Gastrocnemius medialis (tissue), 4 donors: ENCODE data around the gene DYNC2I2. TPM values are rescaled to one million over a fixed set of nuclear protein-coding genes. Genes with fewer than 3 reads are reported as not detected.
"Not testable (repeated sequence)": the region's sequence is repeated elsewhere in the genome, so short reads cannot be mapped to it uniquely, and the experiment has no call there.

Experiments
- ATAC-seq, 2 donors: fragments of 150-250 bp; one replicate each; pipeline ENCODE4 v1.9.1; 2016
- DNase-seq, 2 donors: peaks; one replicate each; pipeline ENCODE4 v3.0.0-alpha.2; 2019
- H3K27ac ChIP-seq, 4 donors: fragments of 200-600 bp; sonication (generic); 1 replicate in 1 of 4; 2 replicates in 3 of 4; pipeline ENCODE4 v1.5.1; 2016 to 2018; ENCODE audit warnings: mild to moderate bottlenecking in 2 of 4, moderate library complexity in 1 of 4
- H3K27me3 ChIP-seq, 3 donors: fragments of 200-600 bp; sonication (generic) in 2 of 3; 1 replicate in 1 of 3; 2 replicates in 2 of 3; pipeline versions ENCODE4 v1.5.1 to v1.6.0; 2016 to 2019; ENCODE audit warnings: mild to moderate bottlenecking in 1 of 3, moderate library complexity in 1 of 3
- H3K36me3 ChIP-seq, 2 donors: fragments of 200-600 bp; sonication (generic) in 1 of 2; one replicate each; pipeline ENCODE4 v1.5.1; 2017 to 2018
- H3K4me1 ChIP-seq, 2 donors: fragments of 200-600 bp; sonication (generic) in 1 of 2; one replicate each; pipeline ENCODE4 v1.5.1; 2016 to 2017; ENCODE audit warnings: mild to moderate bottlenecking in 2 of 2
- H3K4me3 ChIP-seq, 4 donors: fragments of 200-600 bp; sonication (generic) in 3 of 4; 1 replicate in 1 of 4; 2 replicates in 3 of 4; pipeline ENCODE4 v1.5.1; 2016 to 2019; ENCODE audit warnings: mild to moderate bottlenecking in 2 of 4
- H3K9me3 ChIP-seq, 3 donors: fragments of 200-600 bp; sonication (generic) in 2 of 3; 1 replicate in 1 of 3; 2 replicates in 2 of 3; pipeline ENCODE4 v1.5.1; 2016 to 2019
- POLR2A ChIP-seq, 2 donors: fragments of 450-650 bp; IDR thresholded peaks; one replicate each; pipeline ENCODE4 v1.6.1; 2017; ENCODE audit warnings: antibody characterized with exemption in 2 of 2, mild to moderate bottlenecking in 2 of 2, moderate library complexity in 2 of 2
- in situ Hi-C, 4 donors: fragments of 200-750 bp; cut with MboI; loops; one replicate each; pipeline versions ENCODE4 v1.15.0 to v1.8.0; 2017; ENCODE audit warnings: low sequenced_read_pairs in 4 of 4
- intact Hi-C: fragments of 100-400 bp; cut with DNase I; formaldehyde crosslinking; loops from one replicate; pipeline ENCODE4 v1.15.1; 2023; ENCODE audit warnings: low total_unique reads
- total RNA-seq, 4 donors: library from RNA; depleted of rRNA; stranded (reverse); fragments of >200 nt; gene quantifications; one replicate each; pipeline versions ENCODE4 v1.1.0 to v1.2.3, GENCODE V29; 2016
- TF ChIP-seq, protein P1 (sequence below), 5 experiments: fragments of 450-650 bp in 3 of 5; fragments of 200-600 bp in 2 of 5; sonication (generic) in 2 of 5; IDR thresholded peaks in 4 of 5; conservative IDR thresholded peaks in 1 of 5; 1 replicate in 4 of 5; 2 replicates in 1 of 5; pipeline ENCODE4 v1.5.1; 2016 to 2019; ENCODE audit warnings: antibody characterized with exemption in 5 of 5, mild to moderate bottlenecking in 3 of 5, moderate library complexity in 3 of 5

The DYNC2I2 gene
- total RNA-seq, 4 donors from 2014 or later: 11.4 to 29.1 (median 21.1) TPM

DNA sequence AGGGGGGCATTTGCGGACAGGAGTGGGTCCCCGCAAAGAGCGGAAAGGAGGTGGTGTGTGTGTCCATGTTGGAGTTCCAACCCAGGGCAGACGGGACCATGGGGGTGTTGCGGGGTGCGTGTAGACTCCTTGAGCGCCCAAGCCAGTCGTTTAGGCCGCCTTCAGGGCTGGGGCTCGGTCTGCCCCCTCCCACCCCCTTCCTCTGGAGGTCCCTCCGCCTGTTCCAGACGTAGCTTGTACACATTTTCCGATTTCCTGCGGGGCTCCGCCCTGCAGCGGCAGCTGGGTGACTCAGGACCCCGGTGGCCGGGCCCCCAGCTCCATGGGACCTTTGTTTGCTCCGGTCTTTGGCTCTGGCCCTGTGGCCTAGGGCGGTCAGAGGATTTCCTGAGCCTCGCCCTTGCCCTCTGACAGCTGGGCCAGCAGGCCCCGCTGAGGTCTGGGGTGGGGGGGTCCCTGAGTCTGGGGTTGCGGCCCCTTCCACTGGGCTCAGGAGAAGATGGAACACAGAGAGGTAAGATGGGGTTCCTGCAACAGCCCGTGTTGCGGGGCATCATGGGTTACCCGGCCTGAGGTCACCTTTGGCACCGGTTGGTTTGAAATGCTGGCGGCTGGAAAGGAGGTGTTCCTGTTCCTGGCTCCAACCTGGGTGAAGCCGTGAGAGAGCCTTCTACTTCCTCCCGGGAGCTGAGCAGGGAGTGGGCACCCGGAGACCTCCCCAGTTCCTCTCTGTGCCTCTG lies 47.1 kb upstream of the DYNC2I2 start:
- Histone ChIP-seq H3K9me3 (no peaks in the 10 kb centered on the region), H3K4me3 (peak overlapping the region; percentile 62 to 89 (median 76)), H3K36me3 (no peaks in the 10 kb centered on the region), H3K4me1 (peaks cover 0 to 11% of the 10 kb centered on the region in 2 donors), H3K27ac (peak overlapping the region; percentile 69 to 79 (median 74)), H3K27me3 (no peaks in the 10 kb centered on the region)
- in situ Hi-C loops (no loop called here), intact Hi-C loops (no loop called here)
- ATAC-seq: peak in 1 of 2 donors; percentile 16
- DNase-seq: no peak
- TF ChIP-seq POLR2A (IDR thresholded peaks at IDR 0.05): peak in 1 of 2 donors; percentile 46
- TF ChIP-seq, protein P1, sequence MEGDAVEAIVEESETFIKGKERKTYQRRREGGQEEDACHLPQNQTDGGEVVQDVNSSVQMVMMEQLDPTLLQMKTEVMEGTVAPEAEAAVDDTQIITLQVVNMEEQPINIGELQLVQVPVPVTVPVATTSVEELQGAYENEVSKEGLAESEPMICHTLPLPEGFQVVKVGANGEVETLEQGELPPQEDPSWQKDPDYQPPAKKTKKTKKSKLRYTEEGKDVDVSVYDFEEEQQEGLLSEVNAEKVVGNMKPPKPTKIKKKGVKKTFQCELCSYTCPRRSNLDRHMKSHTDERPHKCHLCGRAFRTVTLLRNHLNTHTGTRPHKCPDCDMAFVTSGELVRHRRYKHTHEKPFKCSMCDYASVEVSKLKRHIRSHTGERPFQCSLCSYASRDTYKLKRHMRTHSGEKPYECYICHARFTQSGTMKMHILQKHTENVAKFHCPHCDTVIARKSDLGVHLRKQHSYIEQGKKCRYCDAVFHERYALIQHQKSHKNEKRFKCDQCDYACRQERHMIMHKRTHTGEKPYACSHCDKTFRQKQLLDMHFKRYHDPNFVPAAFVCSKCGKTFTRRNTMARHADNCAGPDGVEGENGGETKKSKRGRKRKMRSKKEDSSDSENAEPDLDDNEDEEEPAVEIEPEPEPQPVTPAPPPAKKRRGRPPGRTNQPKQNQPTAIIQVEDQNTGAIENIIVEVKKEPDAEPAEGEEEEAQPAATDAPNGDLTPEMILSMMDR (IDR thresholded peaks at IDR 0.05 in 4 of 5, conservative IDR thresholded peaks at IDR 0.05 in 1 of 5): no peak

DNA sequence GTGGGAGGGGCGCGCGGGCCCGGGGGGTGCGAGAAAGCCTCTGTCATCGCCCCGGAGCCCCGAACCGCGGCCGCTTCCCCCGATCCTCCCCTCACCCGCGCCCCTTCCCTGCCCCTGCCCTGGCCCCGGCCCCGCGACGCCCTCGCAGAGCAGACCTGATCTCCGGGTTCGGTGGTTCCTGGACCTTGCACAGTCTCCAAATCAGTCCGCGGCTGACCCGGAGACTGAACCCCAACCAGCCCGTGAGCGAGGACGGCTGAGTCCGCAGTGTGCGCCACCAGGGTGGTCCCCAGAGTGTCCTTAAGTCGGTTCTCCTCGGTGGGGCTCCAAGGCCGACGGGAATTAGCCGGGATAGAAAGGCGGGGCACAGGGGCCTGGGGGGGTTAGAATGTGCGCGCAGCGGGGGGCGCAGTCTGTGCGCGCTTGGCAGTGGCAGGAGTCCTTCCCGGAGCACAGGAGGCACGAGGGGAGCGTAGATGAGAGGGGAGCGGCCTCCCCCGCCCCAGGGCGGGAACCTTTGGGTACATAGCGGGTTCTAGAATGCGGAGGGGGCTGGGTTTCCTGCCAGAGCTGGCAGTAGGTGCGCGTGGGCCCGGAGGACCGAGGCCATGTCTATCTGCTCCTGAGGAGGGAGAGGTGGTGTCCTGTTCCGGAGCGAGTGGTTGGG lies 46.4 kb upstream of the DYNC2I2 start:
- in situ Hi-C loops: no loop called here
- no peaks in the 10 kb centered on the region for H3K27me3 ChIP-seq
- peaks cover 0 to 11% of the 10 kb centered on the region in 2 donors for H3K4me1 ChIP-seq
- H3K4me3 ChIP-seq: peak overlapping the region; percentile 62 to 89 (median 76)
- H3K9me3 ChIP-seq: no peaks in the 10 kb centered on the region
- peak overlapping the region; percentile 69 to 79 (median 74) for H3K27ac ChIP-seq
- no peaks in the 10 kb centered on the region for H3K36me3 ChIP-seq
- ATAC-seq: peak; percentile 3 to 10
- no peak for DNase-seq
- no peak for TF ChIP-seq POLR2A (IDR thresholded peaks at IDR 0.05)
- TF ChIP-seq, protein P1 (IDR thresholded peaks at IDR 0.05 in 4 of 5, conservative IDR thresholded peaks at IDR 0.05 in 1 of 5): no peak
- intact Hi-C loops: loop anchor here (1.0 kb wide), 3 partner anchors 14 to 115 kb away; partner anchors contain the start of genes ENDOG, SET and ZDHHC12

DNA sequence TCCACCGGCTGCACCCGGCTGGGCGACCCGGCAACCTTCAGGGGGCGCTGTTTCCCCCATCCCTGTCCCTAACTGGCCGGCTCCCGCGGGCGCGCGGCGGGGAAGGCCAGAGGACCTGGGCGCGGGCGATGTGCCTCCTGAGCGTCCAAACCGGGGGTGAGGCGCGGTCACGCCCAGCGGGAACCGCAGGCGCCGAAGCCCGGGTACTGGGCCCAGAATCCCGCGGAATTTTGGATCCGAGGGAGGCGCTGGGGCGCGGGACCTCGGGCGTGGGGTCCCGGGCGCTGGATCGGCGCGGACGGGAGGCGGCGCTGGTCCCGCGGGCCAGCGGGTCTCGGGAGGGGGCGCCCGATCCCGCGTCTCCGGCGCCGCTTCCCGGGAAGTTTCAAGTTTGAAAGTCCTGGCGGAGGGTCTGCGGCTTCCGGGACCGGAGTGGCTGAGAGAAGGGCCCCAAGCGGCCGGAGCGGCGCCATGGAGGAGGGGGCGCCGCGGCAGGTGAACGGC lies 45.9 kb upstream of the DYNC2I2 start, which contains the start of gene PKN3:
Gene PKN3, plus strand, starts transcription at position 59 of the 504 bp plus-strand sequence. Its CDS starts 413 bp downstream, at position 472.
- peak; percentile 57 to 69 for DNase-seq
- H3K4me3 ChIP-seq: peak within 1 kb of the TSS; percentile 62 to 89 (median 76)
- no peaks in the 10 kb centered on the region for H3K27me3 ChIP-seq
- intact Hi-C loops: loop anchor here (1.0 kb wide), 3 partner anchors 13 to 116 kb away; partner anchors contain the start of genes ENDOG, SET and ZDHHC12
- in situ Hi-C loops: no loop called here
- peak; percentile 86 to 91 for ATAC-seq
- H3K9me3 ChIP-seq: no peaks in the 10 kb centered on the region
- H3K36me3 ChIP-seq: no peaks in the 10 kb centered on the region
- TF ChIP-seq POLR2A (IDR thresholded peaks at IDR 0.05): no peak
- TF ChIP-seq, protein P1 (IDR thresholded peaks at IDR 0.05 in 4 of 5, conservative IDR thresholded peaks at IDR 0.05 in 1 of 5): peak; percentile 66 to 91 (median 85)
- peaks cover 0 to 11% of the 10 kb centered on the region in 2 donors for H3K4me1 ChIP-seq
- H3K27ac ChIP-seq: peak within 1 kb of the TSS; percentile 69 to 79 (median 74)

GRCh38 chr9:128701227-128701854 lies 44.7 kb upstream of the DYNC2I2 start:
- DNase-seq (no peak), ATAC-seq (no peak)
- Histone ChIP-seq H3K27me3 (no peaks in the 10 kb centered on the region), H3K4me1 (peaks cover 0 to 11% of the 10 kb centered on the region in 2 donors), H3K4me3 (no peak overlapping the region), H3K9me3 (no peaks in the 10 kb centered on the region), H3K36me3 (peaks cover 0 to 2% of the 10 kb centered on the region in 2 donors), H3K27ac (no peak overlapping the region)
- intact Hi-C loops (no loop called here), in situ Hi-C loops (no loop called here)
- TF ChIP-seq, protein P1 (IDR thresholded peaks at IDR 0.05 in 4 of 5, conservative IDR thresholded peaks at IDR 0.05 in 1 of 5): no peak

DNA sequence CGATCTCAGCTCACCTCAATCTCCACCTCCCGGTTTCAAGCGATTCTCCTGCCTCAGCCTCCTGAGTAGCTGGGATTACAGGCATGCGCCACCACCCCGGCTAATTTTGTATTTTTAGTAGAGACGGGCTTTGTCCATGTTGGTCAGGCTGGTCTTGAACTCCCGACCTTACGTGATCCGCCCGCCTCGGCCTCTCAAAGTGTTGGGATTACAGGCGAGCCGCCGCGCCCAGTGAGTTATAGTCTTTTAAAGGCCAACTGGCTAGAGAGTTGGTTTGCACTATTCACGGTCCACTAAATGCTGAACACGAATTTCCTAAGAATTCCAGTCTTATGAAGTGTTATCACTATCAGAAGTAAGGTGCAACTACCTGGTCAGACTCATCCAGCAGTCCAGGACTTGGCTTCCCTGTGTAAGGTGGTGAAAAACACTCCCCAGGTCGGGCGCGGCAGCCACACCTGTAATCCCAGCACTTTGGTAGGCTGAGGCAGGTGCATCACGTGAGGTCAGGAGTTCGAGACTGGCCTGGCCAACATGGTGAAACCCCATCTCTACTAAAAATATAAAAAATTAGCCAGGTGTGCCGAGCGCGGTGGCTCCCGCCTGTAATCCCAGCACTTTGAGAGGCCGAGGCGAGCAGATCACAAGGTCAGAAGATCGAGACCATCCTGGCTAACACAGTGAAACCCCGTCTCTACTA lies 42.6 kb upstream of the DYNC2I2 start:
- Histone ChIP-seq H3K4me1 (peaks cover 0 to 11% of the 10 kb centered on the region in 2 donors), H3K36me3 (peaks cover 0 to 20% of the 10 kb centered on the region in 2 donors)
- in situ Hi-C loops, H3K9me3 ChIP-seq, DNase-seq, intact Hi-C loops, H3K4me3 ChIP-seq, H3K27ac ChIP-seq, ATAC-seq, H3K27me3 ChIP-seq: not testable (repeated sequence)
